Endothelial cell of umbilical vein (primary cell): ENCODE data around the gene WNT9A.

Experiments used
- FOS ChIP-seq: IDR thresholded peaks from 2 replicates; pipeline ENCODE4 v1.6.1; 2011; ENCODE audit warnings: mild to moderate bottlenecking, low read length, moderate library complexity, borderline replicate concordance; ENCODE audit not compliant: insufficient read depth
- POLR2A ChIP-seq: IDR thresholded peaks from 2 replicates; pipeline ENCODE4 v1.6.1; 2012; ENCODE audit warnings: low read depth, mild to moderate bottlenecking, control low read depth, low read length
- POLR2AphosphoS5 ChIP-seq: IDR thresholded peaks from 2 replicates; pipeline ENCODE4 v1.6.1; 2012; ENCODE audit warnings: low read depth, mild to moderate bottlenecking, control low read depth, low read length, moderate library complexity; ENCODE audit not compliant: insufficient read depth
- TF ChIP-seq, protein P1 (sequence below), 2 donors: IDR thresholded peaks; 1 replicate in 1 of 2; 2 replicates in 1 of 2; pipeline ENCODE4 v1.5.1; 2011; ENCODE audit warnings: low read length in 2 of 2, mild to moderate bottlenecking in 2 of 2, moderate library complexity in 2 of 2, control low read depth in 1 of 2, inconsistent platforms in 1 of 2, low read depth in 1 of 2; ENCODE audit not compliant: insufficient read depth in 1 of 2; ENCODE audit errors: extremely low read depth in 1 of 2

GRCh38 chr1:227944931-227945890, 2.5 kb downstream of the WNT9A start:
- no peak for TF ChIP-seq POLR2AphosphoS5
- TF ChIP-seq POLR2A = no peak
- TF ChIP-seq, protein P1, sequence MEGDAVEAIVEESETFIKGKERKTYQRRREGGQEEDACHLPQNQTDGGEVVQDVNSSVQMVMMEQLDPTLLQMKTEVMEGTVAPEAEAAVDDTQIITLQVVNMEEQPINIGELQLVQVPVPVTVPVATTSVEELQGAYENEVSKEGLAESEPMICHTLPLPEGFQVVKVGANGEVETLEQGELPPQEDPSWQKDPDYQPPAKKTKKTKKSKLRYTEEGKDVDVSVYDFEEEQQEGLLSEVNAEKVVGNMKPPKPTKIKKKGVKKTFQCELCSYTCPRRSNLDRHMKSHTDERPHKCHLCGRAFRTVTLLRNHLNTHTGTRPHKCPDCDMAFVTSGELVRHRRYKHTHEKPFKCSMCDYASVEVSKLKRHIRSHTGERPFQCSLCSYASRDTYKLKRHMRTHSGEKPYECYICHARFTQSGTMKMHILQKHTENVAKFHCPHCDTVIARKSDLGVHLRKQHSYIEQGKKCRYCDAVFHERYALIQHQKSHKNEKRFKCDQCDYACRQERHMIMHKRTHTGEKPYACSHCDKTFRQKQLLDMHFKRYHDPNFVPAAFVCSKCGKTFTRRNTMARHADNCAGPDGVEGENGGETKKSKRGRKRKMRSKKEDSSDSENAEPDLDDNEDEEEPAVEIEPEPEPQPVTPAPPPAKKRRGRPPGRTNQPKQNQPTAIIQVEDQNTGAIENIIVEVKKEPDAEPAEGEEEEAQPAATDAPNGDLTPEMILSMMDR (IDR thresholded peaks at IDR 0.05; ENCODE audit: extremely low read depth in 1 of 2, insufficient read depth in 1 of 2, low read depth in 1 of 2, low read length in 2 of 2) = no peak
- TF ChIP-seq FOS = no peak
